HCEC 1CT (cell line): Measurements from ENCODE around the gene GPX7.

ENCODE experiments used
- DNase-seq: peaks from one replicate; pipeline ENCODE4 v3.0.0-alpha.2; 2017

The GPX7 gene

GRCh38 chr1:52588535-52588934, 13.6 kb upstream of the GPX7 start:
- no peak for DNase-seq

DNA sequence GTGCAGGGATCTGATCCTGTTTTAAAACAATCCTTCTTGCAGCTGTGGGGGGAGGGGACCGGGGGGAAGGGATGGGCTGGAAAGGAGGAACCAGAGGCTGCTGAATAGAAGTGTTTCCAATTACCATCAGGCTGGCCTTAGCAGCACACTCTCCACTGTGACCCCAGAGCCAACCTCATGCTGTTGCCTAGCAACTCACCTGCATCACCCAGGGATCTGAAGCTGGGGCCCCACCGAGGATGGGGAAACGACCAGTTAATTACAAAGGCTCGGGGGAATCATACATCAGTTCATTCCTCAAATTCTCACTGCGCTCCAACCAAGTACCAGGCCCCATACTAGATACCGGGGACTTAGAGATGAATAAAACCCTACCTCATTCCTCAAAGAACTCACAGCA, 11.9 kb upstream of the GPX7 start:
- no peak for DNase-seq

DNA sequence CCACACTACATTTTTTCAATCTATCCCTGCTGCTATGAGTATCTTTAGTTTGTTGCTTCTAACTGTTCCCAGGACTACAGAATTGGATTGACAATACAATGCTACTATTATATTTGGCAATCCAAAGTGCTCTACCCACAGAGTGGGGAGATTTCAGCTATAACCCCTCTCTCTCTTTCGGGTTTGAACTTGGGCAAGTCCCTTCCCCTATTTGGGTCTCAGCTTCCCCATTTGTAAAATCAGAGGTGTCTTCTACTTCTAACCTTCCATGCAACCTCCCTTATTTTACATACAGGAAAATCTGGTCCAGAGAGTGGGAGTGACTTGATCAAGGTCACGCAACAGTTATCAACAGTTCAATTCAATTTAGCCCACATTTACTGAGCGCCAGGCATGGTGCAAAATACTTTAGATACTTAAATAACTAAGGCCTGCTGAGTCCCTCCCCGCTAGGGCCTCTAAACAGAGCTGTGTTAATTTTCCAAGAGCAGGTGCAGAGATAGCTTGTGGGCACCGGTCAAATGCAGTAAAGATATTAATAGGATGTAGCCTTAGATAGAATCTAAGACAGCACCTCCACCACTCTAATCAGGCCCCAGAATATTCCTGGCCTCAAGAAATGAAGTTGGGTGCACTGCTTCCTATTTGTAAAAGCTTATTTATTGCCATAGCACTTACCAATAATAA, 9.4 kb upstream of the GPX7 start:
- DNase-seq: no peak

DNA sequence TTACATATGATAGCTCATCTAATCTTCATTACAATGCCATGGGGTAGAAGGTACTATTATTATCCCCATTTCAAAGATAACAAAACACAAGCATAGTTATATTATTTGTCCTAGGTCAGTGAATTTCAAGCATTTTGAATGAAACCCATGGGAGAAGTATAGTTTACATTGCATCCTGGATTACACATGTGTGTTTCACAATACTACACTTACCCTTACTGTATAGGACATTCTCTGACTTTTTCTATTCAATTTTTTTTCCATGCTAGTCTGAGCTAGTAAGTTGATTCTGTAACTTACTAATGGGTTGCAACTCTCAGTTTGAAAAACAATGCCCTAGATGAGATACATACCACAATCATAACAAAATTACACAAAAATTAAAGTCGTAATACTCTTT, 8.7 kb upstream of the GPX7 start:
- no peak for DNase-seq

GRCh38 chr1:52595061-52595460, 7.1 kb upstream of the GPX7 start:
- no peak for DNase-seq

- DNase-seq: no peak
Observed at GRCh38 chr1:52597912-52598311, 4.3 kb upstream of the GPX7 start.

DNA sequence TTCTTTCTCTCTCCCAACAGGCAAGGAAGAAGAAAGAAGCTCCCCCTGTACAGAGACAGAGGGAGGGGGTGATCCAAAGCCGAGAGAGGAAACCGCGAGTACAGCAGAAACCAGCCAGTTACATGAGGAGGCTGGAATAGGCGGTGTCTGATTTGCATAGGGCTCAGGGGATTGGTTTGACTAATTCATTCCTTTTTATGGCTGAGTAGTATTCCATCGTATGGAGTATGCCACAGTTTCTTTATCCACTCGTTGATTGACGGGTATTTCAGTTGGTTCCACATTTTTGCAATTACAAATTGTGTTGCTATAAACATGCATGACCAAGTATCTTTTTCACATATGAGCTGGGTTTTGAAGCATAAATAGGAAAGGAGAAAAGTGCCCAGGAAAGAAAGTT, 3.4 kb upstream of the GPX7 start:
- DNase-seq: no peak

GRCh38 chr1:52599236-52599635, 2.9 kb upstream of the GPX7 start:
- DNase-seq: no peak

DNA sequence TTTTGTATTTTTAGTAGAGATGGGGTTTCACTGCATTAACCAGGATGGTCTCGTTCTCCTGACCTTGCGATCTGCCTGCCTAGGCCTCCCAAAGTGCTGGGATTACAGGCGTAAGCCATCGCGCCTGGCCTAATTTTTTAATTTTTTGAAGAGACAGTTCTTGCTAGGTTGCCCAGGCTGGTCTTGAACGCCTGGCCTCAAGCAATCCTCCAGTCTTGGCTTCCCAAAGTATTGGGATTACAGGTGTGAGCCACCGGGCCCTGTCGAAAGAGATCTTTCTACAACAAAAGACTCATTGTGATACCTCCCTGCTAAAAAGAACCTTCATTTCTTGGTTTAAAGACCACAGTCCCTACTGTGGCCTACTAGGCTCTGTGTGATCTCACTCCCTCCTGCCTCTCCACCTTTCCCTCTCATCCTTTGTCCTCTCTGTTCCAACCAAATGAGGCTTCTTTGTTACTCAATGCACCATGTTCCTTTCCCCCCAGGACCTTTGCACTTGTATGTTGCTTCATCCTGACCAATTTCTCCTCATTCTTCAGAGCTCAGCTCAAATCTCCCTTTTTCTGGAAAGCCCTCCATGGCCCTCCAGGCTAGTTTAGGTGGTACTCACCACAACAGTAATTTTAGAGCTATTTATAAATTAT, 1.5 kb upstream of the GPX7 start:
- DNase-seq: no peak

DNA sequence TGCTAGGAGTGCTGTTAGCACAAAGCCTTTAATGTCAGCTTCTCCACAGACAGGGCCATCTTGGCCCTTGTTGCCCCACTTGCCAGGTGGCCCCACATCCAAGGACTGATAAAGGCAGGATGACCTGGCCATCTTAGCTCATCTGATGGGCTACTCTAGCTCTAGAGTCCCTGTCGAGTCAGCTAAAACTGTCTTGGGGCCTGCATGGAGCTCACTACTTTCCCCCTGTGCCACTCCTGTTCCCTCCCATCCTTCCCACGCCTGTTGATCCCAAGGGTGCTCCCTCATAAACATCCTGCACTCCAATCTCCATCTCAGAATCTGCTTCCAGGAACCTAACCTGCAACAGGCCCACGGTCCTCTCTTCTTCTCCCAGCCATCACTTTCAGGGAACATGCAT, 652 bp upstream of the GPX7 start:
- no peak for DNase-seq

- no peak for DNase-seq
Observed at GRCh38 chr1:52602856-52603600, 857 bp downstream of the GPX7 start.

DNA sequence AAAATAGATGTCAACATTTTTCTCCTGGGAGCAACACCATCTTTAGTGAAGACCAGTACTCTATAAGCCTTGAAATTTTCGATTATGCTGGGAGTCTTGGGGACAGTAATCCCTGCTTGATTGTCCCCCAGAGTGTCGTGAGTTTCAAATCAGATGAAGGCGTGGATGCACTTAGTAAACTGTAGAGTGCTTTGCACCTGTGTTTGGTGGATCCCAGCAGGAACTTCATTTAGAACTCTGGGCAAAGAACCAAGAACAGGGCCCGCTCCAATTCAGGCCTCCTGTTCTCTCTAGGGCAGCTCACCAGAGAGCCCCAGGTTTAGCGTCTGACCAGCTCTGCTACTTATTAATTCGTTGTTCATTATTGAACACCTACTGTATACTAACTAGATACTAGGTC, 1.5 kb downstream of the GPX7 start:
- no peak for DNase-seq

DNA sequence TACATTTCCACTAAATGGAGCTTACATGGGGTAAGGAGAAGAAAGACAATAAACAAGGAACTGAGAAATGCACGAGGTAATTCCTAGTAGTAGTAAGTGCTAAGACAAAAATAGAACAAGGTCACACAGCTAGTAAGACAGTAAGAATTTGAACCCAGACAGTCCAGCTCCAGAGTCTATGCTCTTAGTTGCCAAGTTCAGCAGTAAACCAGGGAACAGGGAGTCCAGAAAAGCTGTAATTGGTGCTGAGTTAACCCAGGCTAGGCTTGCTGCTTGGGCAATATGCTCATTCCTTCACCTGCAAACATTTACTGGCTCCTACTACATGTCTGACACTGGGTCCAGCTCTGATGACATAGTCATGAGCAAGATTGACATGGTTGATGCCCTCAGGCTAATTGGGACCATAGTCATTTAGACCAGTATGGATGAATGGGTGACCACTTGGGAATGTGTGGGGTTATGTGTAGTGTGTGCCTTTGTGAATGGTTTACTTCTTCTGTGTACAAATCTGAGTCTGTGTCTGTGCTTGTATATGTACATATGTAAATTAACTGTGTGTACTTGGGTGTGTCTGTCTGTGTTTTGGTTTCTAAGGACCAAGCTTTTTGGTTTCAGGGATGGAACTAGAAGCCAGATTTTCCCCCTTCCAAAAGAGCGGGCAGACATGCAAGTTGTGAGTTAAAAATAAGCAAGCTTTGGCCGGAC, 2.0 kb downstream of the GPX7 start:
- DNase-seq: no peak

DNA sequence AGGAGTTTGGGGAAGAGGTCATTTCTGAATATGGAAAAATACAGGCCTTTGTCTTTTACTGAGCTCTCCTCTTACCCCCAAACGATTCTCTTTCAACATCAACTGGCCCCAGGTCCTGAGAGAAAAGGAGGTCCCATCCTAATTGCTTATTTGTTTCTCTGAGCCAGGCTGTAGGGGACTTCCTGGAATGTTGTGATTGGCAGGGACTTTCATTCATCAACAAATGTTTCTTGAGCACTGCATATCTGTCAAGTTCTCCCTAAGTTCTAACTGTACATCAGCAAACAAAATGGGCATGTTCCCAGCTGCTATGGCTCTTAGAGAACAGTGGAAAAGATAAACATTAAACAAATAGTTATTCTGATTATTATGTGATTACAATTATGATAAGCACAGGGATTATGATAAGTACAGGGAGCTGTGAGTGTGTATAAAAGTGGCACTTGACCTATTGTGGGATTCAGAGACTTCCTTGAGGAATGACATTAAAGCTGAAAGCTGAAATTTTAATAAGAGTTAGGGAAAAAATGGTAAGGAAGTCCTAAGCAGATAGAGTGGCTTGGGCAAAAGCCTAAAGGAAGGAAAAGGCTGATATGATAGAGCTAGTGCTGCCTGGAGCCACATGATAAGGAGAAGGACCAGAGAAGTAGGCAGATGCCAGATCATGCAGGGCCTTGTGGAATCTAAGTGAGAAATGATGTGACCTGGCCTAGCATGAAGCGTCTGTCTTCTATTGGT, 11.6 kb downstream of the GPX7 start:
- DNase-seq: no peak

DNA sequence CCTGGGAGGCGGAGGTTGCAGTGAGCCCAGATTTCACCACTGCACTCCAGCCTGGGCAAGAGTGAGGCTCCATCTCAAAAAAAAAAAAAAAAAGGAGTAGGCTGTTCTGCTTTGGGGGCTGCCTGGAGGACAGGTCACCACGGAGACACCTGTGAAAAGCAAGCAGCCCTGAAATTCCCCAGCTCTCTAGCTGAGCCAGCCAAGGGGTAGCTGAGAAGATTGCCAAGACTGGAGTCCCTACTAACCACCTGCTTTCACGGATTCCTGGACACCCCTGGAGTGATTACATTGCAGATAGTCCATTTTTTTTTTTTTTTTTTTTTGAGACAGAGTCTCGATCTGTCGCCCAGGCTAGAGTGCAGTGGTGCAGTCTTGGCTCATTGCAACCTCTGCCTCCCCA, 12.5 kb downstream of the GPX7 start:
- DNase-seq: no peak

GRCh38 chr1:52615489-52616042, 13.4 kb downstream of the GPX7 start:
- no peak for DNase-seq

- no peak for DNase-seq
Observed at GRCh38 chr1:52621950-52622349, 19.8 kb downstream of the GPX7 start.

DNA sequence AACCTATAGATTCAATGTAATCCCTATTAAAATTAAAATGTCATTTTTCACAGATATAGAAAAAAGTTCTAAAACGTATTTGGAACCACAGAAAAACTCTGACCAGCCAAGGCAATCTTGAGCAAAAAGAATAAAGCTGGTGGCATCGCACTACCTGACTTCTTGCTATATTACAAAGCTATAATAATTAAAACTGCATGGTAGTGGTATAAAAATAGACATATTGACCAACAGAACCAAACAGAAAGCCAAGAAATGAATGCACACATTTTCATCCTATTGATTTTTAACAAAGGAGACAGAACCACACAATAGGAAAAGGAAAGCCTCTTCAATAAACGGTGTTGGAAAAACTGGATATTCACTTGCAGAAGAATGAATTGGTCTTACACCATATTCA, 21.6 kb downstream of the GPX7 start:
- DNase-seq: no peak

GRCh38 chr1:52627028-52627427, 24.9 kb downstream of the GPX7 start:
- DNase-seq: no peak

GRCh38 chr1:52628614-52629324, 26.6 kb downstream of the GPX7 start:
- no peak for DNase-seq

DNA sequence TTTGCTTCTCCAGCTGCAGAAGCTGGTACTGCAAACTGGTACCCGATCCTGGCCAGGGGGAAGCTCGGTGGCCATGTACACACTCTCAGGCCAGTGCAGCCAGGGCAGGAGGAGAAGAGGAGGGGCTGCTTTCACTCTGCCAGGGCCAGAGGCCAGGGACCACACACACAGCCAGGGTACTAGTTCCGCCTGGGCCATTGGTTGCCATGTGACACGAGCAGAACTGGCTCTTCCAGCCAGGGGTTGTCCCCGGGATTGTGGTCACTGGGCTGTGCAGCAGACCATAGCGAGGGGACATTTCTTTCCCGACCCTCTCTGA, 27.1 kb downstream of the GPX7 start:
- DNase-seq: no peak

- DNase-seq: no peak
Observed at GRCh38 chr1:52629667-52630066, 27.5 kb downstream of the GPX7 start.
